ENCODE measurements around the gene OR51G2.

Gene OR51G2

DNA sequence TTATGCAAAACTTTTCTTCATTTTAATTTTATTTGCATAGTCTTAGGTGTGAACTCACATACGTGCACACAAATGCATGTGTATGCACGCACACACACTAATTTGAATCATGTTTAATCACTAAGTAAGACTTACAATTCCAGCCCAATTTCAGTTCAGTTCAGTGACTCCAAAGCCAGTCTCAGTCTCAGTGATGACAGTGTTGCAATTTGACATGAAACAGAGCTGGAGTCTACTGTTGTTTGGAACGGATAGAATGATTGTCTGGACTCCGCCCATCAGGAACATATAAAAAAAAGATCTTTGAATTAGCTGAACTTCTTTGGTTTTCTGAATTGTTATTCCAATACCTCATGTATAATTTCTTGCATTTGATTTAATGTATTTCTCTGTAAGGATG is 55.3 kb downstream of the OR51G2 start:
- DNase-seq (ENCODE audit: low read depth), result no peak
